ENCODE data around the gene DCAKD.

Gene DCAKD

DNA sequence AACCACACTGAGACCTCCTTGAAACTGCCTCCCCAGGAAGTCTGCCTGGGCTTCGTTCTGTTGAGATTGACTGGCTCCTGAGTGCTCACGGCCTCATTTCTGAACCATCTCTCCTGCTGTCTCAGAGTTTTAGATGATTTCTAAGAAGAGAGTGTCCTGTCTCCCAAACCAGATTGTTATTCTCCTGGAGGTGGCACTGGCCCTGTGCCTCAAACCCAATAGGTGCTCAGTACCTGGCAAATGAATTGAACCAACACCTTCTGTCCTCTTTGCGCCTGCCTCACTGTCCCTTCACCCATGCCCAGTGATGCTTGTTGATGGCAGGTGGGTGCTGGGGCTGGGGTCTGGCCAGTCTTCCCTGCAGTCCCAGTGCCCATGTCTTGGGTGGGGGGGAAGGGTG is 47.0 kb downstream of the DCAKD start:
- DNase-seq (ENCODE audit: low spot score) = no peak

DNA sequence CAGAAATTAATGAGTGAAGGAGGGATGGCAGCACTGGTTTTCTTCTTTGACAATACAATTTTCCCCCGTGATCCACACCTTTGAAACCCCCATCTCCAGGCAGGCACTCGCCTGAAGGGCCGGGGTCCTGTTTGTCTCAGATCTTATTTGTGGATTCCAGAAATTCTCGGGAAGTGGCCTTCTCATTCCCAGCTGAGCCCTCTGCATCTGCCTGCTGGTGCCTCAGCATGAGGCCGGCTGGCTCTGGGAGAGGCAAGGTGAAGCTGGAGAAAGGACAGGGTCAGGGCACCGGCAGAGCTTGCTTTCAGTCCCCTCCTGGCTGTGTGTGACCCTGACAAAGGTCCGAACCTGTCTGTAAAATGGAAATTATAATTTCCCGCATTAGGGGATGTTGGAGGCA is 47.6 kb downstream of the DCAKD start:
- DNase-seq (ENCODE audit: low spot score) = no peak

DNA sequence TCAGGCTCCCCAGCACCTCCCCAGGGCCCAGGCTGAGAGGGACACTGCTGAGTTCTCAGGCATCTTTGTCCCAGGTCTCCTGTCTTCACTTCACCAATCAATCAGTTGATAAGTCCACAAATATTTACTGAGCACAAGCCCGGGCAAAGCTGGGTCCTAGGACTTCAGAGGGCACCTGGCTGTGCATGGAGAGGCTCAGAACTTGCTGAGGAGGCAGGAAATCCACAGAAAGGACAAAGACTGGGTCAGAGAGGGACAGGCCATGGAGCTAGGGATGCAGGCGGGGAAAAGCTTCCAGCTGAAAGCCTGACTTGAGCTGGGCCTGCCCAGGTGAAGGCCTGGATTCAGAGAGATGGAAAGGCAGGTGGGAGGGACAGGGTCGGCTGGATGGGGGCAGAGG is 50.1 kb downstream of the DCAKD start:
- no peak for DNase-seq (ENCODE audit: low spot score)

DNA sequence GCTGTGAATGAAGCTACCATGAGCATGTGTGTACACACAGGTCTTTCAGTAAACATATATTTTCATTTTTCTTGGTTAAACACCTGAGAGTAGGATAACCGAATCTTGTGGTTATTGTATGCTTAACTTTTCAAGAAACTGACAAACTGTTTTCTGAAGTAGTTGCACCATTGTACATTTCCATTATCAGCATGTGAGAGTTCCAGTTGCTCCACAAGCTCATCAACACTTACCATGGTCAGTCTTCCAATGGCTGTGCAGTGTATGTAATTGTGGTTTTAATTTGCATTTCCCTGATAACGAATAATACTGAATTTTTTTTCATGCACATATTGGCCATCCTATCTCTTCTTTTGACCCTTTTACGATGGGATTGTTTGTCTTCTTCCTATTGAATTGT is 52.0 kb downstream of the DCAKD start:
- no peak for DNase-seq (ENCODE audit: low spot score)

DNA sequence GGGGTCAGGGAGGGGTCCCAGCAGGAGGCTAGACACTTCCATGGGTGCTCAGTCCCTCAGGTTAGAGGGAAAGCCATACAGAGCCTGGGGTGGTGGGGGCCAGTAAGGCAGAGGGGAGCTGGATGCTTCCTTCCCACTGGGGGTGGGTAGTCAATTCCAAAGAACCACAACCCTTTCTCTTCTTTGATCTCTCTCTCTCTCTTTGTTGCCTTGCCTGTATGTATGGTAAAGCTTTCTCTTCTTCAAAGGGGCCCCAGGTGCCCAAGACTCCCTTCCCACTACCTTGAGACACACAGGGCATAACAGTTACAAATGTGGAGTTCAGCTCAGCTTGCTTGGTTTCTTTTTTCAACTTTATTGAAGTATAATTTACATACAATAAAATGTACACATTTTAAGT is 52.8 kb downstream of the DCAKD start:
- no peak for DNase-seq (ENCODE audit: low spot score)

DNA sequence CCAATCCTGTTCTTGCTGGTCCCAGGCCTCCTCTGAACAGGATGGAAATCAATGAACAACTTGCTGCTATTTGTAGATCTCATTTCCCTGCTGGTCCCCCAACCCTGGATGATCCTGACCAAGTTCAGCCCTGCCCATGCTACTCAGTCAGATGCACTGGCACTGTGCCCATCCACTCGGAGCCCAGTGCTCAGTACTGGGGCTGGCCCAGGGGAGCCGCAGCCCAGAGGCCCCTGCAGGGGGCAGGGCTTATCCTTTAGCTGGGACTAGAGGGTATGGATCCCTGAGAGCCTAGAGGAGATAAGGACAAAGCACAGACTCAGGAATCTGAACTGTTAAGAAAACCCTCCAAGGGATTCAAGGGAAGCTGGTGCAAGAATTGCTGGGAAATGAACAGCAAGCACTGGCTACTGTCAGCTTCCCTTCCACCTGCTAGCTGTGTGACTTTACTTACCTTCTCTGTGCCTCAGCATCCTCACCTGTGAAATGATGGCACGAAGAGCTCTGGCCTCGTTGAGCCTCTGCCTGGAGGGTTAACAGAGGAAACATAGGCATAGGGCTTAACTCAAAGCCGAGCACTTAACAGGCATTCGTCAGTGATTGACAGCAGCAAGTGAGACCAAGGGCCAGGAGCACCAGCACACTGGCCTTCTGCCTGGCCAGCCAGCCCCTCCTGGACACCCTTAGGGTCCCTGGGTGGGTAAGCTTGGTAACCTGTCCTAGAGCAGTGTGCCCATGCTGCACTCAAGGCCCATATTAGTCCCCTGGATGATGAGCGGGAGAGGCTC is 53.5 kb downstream of the DCAKD start:
- DNase-seq (ENCODE audit: low spot score) = no peak

DNA sequence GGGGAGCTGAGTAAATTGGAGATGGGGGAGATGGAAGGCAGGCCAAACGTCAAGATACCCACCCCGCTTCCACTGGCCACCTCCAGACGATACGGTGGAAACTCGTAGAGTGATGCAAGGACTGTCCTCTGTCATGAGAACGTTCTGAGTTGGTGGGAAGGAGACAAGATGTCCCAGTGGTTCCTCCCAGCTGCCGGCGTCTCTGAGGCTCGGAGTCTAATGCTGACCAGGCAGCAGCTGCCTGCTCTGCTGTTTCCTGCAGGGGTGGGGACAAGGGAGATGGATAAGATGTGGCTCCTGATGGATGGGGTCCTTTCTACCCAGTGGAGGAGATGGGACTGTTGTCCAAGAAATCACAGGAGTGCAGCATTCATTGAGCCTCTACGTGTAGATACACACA is 55.1 kb downstream of the DCAKD start:
- DNase-seq (ENCODE audit: low spot score) = no peak

DNA sequence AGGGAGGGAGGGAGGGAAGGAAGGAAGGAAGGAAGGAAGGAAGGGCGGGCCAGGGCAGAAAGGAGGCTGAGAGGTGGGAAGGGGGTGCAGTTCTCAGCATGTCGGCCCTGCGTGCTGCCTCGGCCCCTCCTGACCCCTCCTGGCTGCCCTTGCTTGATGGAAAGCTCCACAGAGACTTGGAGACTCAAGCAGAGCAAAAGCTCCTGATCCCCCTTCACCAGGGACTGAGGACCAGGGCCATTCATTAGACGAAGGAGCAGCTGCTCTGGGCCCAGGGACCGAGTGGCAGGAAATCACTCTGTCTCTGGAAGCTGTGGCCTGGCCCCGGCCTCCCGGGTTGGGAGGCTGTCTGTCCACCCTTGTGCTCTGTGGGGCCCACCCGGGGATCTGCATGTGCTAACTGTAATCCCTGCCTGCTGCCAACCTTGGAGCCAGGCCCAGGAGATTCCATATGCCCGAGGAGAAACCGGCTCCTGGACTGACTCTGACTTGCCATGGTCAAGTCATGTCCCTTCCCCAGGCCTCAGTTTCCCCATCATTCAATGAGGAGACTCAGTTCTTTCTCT is 55.9 kb downstream of the DCAKD start:
- no peak for DNase-seq (ENCODE audit: low spot score)

DNA sequence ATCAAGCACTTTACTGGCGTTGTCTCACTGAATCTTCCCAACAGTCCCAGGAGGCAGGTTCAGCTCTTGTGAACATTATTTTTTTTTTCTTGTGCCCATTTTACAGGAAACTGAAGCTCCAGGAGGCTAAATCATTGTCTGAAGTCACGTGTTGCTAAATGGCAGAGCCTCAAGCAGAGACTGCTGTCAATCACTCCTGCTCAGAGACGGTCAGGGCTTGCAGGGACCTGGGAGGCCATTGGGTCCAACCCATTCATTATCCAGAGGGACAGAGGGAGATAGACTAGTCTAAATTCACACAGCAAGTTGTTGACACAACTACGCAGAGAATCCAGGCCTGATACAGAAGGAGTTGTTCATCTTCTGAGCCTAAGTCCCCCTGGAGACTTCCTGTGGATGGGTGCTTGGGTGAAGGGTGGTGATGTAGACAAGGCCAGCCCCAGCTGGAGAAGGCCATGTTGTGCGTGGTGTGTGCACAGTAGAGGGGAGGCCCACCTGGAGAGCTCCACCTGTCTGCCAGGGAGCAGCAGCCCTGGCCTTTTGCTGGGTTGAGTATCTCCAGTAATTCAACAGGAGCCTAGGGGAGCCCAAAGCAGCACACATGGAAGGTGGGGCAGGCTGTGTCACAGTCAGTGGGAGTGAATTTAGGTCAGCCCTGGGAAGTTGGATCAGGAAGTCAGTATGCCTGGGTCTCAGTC is 59.0 kb downstream of the DCAKD start:
- DNase-seq (ENCODE audit: low spot score) = no peak

DNA sequence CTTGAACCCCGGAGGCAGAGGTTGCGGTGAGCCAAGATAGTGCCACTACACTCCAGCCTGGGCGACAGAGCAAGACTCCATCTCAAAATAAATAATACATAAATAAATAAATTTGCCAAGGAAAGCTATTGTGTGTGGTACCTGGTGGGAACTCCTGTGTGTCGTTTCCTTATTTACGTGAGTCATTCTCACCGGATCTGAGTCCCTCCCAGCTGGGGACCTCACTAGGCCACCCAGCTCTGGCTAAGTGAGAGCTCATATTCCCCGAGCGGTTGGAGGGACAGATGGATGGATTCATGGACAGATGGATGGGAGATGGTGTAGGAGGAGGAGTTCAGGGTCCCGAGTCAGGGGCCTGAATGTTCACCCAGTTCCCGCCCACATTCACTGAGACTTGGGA is 60.4 kb downstream of the DCAKD start:
- DNase-seq (ENCODE audit: low spot score) = no peak

DNA sequence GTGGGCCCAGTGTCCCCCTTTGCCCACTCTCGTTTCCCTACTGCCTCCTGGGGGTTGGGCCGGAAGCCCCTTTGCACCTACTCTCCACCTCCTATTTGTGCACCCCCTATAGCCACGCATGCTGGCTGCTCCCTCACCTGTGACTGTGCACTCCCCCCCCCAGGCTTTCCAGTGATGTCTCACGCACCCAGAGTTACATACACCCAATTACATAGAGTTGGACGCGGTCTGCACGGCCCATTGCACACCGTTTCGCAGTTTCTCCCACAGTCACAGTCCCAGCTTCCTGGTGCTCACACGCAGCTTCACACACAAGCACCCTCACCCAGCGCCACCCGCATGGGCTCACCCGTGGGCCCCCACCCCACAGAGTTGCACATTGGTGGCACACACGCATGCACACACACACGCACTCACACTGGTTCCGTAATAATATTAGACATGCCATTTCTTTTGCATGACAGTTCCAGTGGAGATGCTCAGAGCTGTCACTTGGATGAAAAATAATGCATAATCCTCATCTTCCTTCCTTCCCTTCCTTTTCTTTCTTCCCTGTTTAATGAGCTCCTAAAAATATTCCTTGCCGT is 61.8 kb downstream of the DCAKD start:
- no peak for DNase-seq (ENCODE audit: low spot score)

DNA sequence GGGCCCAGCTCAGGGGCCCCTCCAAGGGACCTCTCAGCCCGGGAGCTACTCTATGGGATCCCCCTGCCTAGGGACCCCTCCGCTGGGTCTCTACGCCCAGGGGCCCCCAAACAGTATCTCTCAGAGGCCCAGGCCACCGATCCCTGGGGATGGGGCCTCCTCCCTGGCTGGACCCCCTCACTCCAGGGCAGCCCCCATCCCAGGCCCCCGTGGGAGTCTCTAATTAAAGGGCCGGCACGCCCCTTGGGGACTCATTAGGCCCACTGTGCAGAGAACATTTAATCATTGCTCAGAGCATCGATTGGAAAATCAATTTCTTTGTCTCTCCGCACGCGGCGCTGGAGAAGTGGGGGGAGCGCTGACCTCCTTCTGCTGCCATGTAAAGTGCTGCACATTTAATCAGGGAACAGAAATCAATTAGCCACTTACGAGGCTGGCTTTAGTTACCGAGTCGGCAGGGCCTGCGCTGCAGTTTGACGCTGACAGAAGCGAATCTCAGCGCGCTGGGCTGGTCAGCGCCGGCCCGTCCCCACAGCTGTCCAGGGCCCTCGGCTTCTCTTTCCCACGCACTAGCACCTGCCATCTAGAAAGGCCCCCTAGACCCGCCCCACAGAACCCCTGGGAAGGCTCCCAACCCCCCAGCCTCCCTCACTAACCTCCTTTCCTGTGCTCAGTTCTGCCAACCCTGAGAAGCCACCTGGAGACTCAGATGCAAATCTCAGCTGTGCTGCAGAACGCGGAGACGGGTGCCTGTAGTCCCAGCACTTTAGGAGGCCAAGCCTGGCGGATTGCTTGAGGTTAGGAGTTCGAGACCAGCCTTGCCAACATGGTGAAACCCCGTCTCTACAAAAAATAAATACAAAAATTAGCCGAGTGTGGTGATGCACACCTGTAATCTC is 63.1 kb downstream of the DCAKD start:
- peak; percentile 87 for DNase-seq (ENCODE audit: low spot score)

DNA sequence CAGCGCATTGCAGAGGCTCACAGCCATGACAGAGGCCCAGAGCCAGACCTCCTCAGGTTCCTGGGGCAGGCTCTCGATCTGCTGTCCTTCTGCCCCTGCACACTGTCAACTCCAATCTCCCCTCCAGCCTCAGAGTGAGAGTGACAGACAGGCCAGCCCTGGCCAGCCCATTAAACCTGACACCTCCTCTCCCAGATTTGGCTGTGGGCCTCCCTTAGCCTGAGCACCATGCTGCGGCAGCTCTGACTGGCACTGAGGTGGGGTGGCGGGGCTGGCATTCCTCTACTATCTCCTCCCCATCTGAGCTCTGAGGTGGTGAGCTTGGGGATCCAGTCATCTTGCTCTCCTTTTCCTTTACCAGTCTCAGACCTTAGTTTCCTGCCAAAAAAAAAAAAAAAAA is 67.9 kb downstream of the DCAKD start:
- DNase-seq (ENCODE audit: low spot score) = no peak

DNA sequence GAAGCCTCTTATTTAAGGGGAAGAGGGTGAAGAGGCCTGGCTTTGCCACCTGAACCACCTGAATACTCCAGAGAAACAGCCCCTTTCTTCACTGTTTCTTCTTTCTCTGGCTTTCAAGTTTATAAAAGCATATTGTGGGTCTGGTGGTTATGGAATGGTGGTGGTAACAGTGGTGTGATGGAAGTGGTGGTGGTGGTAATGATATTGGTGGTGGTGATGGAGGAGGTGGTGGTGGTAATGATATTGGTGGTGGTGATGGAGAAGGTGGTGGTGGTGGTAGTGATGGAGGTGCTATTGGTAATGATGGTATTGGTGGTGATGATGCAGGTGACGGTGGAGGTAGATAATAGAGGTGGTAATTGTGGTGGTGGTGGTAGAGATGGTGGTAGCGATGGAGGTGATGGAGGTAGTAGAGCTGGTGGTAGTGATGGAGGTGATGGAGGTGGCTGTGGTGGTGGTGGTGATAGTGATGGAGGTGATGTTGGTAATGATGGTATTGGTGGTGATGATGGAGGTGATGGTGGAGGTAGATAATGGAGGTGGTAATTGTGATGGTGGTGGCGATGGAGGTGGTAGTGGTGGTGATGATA is 69.2 kb downstream of the DCAKD start:
- no peak for DNase-seq (ENCODE audit: low spot score)

DNA sequence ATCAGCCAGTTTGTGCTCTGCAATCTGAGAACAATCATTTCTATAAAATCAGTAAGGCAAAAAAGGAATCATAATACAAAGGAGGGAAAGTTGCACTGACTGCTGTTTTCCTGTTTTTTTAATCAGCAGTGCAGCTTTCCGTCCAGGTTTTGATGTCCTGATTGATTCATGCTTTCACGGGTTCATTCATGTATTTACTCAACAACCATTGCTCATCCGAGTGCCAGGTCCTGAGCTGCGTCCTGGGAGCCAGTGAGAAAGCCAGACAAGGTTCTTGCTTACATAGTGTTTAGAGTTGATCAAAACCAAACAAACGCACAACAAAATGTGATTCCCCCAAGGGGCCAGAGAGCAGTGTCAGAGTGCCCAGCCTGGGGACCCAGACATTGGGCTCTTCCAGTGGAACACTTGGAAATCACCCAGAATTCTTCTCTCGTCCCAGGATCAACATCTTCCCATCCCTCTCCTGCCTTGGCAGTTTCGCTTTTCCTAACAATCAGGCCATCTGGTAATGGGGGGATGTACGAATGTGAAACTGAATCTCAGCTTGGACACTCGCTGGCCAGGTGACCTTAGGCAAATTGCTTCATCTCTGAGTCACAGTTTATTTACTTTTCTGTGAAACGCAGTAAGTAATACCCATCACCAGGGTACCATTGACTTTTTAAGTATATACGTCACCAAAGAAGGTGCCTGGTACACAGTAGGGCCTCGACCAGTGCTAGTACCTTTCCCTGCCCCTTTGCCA is 70.0 kb downstream of the DCAKD start:
- DNase-seq (ENCODE audit: low spot score) = no peak

DNA sequence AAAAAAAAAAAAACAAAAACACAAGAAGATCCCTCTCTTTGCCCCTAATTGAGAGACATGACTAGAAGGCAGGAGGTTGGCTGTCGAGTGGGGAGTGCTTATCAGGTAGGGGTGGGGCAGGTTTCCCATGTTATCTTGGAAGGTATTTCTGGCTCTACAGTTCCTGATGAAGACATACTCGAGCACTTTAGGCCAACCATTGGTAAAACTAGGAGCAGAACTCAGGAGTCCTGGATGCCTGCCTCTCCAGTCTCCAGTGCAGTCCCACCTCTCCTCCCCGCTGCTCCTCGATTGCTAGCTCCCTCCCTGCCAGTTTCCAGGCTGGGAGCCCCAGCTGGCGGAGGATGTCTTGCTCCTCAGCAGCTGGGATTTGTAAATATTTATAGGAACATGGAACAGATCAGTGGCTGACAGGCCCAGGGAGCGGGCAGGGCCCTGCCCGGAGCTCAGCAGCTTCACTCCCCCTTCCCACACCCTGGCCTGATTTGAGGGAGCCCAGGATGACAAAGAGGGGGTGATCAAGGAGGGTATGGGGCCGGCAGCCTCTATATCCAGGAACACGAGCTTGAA is 71.9 kb downstream of the DCAKD start:
- no peak for DNase-seq (ENCODE audit: low spot score)

DNA sequence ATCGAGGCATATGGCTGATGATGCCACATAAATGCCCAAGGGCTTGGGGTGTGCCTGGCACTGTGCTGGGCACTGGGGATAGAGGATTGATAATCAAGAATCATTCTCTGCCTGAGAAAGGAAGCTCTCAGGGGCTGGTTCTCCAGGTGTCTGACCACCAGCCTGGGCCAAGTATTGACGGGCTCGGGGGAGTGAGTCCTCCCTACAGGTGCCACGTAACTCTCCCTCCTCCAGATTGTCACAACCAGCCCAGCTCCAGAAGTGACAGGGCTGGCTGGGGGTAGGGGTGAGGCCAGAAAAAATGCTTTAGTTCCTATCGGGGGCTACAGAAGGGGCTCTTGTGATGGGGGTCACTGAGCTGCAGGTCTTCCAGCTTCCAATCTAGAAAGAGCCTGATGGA is 72.6 kb downstream of the DCAKD start:
- DNase-seq (ENCODE audit: low spot score) = no peak

DNA sequence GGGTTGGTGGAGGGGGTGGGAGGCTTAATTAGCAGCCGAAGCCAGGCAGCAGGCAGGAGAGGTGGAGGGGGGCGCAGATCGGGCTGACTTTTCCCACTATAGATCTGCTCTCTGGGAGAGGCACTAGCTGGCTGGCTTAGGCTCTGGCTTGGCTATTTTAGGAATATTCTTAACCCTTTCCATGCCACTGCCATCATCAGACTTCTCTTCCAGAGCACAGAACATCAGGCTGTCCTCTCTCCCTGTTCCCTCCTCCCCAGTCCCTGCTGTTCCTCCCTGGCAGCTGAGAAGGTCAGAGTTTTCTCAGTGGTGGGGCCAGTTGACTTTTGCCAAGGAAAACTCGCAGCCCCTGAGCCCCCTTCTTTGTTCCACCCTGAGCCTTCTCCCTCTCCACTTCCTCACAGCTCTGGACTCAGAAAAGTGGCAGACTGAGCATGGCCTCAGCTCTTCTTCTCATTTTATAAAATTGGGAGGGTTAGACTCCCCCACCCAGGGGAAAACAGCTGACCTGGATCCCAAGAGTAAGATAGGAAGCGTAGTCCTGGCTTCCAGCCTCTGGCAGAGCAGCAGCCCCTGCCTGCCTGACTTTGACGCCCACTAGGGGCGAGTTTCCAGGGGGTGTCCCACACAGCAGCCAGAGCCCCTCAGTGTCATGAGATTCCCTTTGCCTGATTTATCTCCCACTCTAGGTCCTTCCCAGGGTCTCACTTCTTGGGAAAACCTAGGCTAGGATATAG is 73.5 kb downstream of the DCAKD start:
- no peak for DNase-seq (ENCODE audit: low spot score)

DNA sequence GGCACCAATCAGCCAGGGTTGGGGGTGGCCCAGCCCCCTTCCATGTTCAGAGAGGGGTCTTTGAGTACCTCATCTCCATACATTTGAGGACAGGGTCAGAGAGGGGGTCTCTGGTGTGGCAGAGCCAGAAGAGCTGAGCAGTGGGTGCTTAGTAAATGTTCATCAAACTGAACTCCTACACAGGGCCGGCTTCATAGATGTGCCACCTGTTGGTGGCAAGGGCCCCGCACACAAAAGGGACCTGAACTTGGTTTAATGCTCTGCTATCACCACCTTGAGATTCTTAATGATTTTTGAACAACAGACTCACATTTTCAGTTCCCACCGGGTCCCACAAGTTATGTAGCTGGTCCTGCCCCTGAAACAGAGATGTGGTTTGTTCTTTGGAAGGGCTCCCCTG is 74.4 kb downstream of the DCAKD start:
- DNase-seq (ENCODE audit: low spot score) = no peak

Measured in SK-N-DZ (cell line).